DMS114 treated with DMSO at 0.1 percent for 48 hours (cell line): ENCODE data around the gene PRKG1.
"Not testable (repeated sequence)": the region's sequence is repeated elsewhere in the genome, so short reads cannot be mapped to it uniquely, and the experiment has no call there.

Source experiments
- DNase-seq: peaks from one replicate; lab custom pipeline; 2025; ENCODE audit not compliant: unreplicated experiment; lab: John Stamatoyannopoulos, UW

Gene PRKG1

DNA sequence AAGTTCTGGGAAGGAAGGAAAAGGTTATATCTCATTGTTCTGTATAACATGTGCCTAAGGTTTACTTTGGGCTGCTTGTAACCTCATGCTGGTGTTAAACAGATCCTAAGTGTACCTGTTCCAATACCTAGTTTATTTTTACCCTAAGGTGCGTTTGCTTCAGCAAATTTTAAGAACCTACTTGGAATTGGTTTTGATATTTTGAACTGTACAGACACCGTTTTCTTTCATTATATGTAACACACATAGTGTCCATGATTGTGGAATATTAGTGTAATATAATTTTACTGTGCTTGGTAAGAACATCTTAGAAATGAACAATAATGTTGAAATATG, 954.2 kb downstream of the PRKG1 start:
- no peak for DNase-seq

DNA sequence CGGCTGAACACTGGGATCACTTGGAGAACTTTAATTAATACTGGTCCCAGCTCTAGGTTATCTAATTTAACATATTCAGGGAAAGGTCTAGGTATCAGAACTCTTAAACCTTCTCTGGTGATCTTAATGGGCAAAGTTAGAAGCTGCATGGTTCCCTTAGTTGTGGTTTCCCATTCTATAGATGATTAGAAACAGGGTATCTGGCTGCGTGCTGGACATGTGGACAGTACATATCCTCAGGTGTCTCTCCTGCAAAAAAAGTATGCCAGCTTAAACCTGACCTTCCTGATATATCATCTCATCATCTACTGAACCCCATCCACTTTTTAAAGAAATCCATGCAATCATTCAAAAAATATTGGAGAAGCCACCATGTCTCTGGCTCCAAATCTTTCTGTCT, 955.3 kb downstream of the PRKG1 start:
- DNase-seq: no peak

- no peak for DNase-seq
Observed at GRCh38 chr10:52030051-52030790, 955.9 kb downstream of the PRKG1 start.

DNA sequence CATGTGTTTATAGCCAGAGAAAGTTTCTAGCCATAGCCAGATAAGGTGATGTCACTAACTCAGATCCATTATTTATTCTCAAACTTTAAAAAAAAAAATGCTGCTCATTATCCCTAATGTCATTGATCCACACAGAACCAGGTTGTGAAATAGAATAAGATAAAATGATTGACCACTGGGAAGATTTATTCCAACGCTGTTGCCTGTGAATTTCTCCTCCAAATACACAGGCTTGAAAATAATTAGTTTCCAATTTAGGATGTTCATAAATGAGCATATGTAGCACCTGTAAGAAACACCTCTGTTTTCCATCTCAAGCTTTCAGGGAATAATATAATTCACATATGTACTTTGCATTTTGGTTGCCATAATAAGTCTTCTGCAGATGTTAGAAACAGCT, 956.7 kb downstream of the PRKG1 start:
- no peak for DNase-seq

- DNase-seq: no peak
Observed at GRCh38 chr10:52031771-52032170, 957.5 kb downstream of the PRKG1 start.

GRCh38 chr10:52032681-52033629, 958.7 kb downstream of the PRKG1 start:
- no peak for DNase-seq

- not testable (repeated sequence) for DNase-seq
Observed at GRCh38 chr10:52039002-52039793, 964.9 kb downstream of the PRKG1 start.

GRCh38 chr10:52040486-52040885, 966.2 kb downstream of the PRKG1 start:
- no peak for DNase-seq

GRCh38 chr10:52043811-52044210, 969.5 kb downstream of the PRKG1 start:
- no peak for DNase-seq

DNA sequence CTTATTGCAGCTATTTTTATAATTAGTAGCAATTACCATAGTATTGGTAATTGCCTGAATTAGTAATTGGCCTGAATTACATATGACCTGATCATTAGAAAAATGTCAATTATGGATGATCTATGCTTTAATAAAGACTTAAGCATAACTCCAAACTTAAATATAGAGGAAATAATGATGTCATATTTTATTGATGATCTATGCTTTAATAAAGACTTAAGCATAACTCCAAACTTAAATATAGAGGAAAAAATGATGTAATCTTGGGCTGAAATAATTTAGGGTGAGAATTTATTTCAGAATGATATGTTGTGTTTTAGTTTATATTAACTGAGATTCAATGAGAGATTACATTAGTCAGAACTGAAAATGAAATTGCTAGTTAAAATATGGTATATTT, 973.8 kb downstream of the PRKG1 start:
- no peak for DNase-seq

DNA sequence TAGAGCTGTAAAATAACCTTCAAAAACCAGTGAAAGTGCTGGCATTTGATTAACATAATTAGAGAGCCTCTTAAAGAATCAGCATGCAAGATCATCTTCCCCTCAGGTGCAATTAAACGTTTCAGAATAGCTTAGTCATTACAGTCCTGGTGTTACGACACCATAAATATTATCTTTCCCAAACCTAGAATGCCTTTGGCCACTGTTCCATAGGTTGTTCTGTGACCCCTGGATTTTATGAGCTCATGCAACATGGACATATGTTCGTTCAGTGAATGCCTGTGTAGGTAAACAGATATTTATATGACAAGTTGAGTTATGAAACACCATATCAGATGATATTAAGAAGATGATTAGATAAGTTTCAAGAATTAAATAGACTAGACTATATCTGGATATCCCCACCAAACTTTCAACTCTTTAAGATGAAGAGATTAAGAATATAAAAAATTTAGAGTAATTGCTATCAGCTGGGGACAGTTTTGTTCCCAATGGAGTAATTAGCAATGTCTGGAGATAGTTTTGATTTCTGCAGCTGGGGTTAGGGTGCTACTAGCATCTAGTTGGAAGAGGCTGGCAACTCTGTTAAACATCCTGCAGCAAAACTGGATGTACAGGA, 976.3 kb downstream of the PRKG1 start:
- no peak for DNase-seq

- DNase-seq: no peak
Observed at GRCh38 chr10:52053497-52053896, 979.2 kb downstream of the PRKG1 start.

DNA sequence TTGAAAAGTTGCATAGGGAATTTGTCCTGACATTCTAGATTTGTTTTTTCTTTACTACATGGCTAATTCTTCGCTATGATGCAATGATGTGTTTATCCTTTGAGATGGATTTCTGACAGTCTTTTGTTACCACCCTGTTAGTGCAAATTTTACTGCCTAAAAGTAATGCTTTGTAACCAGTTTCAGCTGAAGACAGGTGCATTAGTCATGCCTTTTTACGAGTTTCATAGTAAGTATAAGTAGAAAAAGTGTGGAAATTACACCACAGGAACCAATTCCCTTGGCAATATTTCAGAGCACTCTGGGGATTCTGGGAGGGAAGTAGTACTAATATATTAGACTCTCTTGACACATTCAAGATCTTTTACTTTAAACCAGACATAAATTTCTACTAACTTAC, 982.0 kb downstream of the PRKG1 start:
- no peak for DNase-seq

- DNase-seq: no peak
Observed at GRCh38 chr10:52059089-52059488, 984.8 kb downstream of the PRKG1 start.

- DNase-seq: no peak
Observed at GRCh38 chr10:52063159-52063558, 988.9 kb downstream of the PRKG1 start.

GRCh38 chr10:52064084-52064845, 990.0 kb downstream of the PRKG1 start:
- DNase-seq: no peak

- no peak for DNase-seq
Observed at GRCh38 chr10:52066383-52066782, 992.1 kb downstream of the PRKG1 start.

DNA sequence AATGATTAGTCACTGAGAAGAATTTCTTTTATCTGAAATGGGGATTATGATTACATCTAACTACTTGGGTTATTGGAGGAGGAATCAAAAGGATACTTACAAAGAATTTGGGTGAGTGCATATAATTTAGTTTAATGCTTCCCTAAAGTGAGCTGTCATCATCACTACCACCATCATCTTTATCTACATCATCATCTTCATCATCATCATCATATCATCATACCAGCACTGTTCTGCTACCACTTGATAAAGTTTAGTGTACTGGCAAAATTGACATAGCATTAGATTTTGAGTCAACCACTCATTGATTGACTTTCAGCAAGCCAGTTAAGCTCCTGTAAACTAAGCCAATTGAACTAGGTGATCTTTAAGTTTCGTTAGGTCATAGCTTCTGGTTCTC, 994.2 kb downstream of the PRKG1 start:
- DNase-seq: no peak

DNA sequence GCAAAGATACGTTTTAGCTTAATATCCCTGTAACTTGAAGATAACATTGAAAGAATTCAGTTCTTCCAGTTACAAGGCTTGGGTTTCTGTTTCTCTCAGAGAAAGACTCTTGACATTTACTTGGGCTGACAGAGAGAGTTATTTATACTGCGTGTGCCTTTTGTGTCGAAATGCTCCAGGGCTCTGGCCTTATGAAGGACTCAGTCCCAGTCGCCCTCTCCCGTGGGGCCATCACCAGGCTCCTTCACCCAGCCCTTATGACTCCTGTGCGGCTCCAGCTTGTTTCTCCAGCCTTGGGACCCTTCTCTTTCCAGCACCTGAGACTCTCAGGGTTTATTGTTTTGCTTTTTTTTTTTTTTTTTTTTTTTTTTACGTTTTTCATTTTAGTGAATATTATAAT, 997.5 kb downstream of the PRKG1 start:
- DNase-seq: no peak

GRCh38 chr10:52074505-52075026, 1000.3 kb downstream of the PRKG1 start:
- DNase-seq: no peak
